ENCODE results near the gene CORO2B. TPM values are rescaled to one million over a fixed set of nuclear protein-coding genes. Genes with fewer than 3 reads are reported as not detected.
"Not testable (repeated sequence)": the region's sequence is repeated elsewhere in the genome, so short reads cannot be mapped to it uniquely, and the experiment has no call there.

CORO2B gene
- total RNA-seq, 2 donors from 2014 or later, result 4.3 to 8.5 TPM

GRCh38 chr15:68679161-68679560 lies 100.4 kb downstream of the CORO2B start:
- Histone ChIP-seq H3K27me3 (replicated peaks; ENCODE audit: insufficient read depth) (no peaks in the 10 kb centered on the region), H3K9me3 (no peaks in the 10 kb centered on the region), H3K4me3 (no peak overlapping the region), H3K36me3 (no peaks in the 10 kb centered on the region), H3K4me1 (ENCODE audit: control insufficient read depth in 1 of 2, low read depth in 2 of 2) (no peaks in the 10 kb centered on the region), H3K27ac (no peak overlapping the region)
- DNase-seq (ENCODE audit: low spot score) (no peak), ATAC-seq (ENCODE audit: insufficient number of reproducible peaks, low FRiP score, low read depth) (no peak)
- TF ChIP-seq, protein P1, sequence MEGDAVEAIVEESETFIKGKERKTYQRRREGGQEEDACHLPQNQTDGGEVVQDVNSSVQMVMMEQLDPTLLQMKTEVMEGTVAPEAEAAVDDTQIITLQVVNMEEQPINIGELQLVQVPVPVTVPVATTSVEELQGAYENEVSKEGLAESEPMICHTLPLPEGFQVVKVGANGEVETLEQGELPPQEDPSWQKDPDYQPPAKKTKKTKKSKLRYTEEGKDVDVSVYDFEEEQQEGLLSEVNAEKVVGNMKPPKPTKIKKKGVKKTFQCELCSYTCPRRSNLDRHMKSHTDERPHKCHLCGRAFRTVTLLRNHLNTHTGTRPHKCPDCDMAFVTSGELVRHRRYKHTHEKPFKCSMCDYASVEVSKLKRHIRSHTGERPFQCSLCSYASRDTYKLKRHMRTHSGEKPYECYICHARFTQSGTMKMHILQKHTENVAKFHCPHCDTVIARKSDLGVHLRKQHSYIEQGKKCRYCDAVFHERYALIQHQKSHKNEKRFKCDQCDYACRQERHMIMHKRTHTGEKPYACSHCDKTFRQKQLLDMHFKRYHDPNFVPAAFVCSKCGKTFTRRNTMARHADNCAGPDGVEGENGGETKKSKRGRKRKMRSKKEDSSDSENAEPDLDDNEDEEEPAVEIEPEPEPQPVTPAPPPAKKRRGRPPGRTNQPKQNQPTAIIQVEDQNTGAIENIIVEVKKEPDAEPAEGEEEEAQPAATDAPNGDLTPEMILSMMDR (IDR thresholded peaks at IDR 0.05), result no peak

GRCh38 chr15:68679961-68680371 lies 101.2 kb downstream of the CORO2B start:
- TF ChIP-seq, protein P1 (IDR thresholded peaks at IDR 0.05), result no peak
- H3K27ac ChIP-seq, result no peak overlapping the region
- DNase-seq (ENCODE audit: low spot score) (no peak), ATAC-seq (ENCODE audit: insufficient number of reproducible peaks, low FRiP score, low read depth) (no peak)
- no peaks in the 10 kb centered on the region for H3K4me1 ChIP-seq (ENCODE audit: control insufficient read depth in 1 of 2, low read depth in 2 of 2)
- H3K4me3 ChIP-seq, result no peak overlapping the region
- H3K27me3 ChIP-seq (replicated peaks; ENCODE audit: insufficient read depth), result no peaks in the 10 kb centered on the region
- no peaks in the 10 kb centered on the region for H3K9me3 ChIP-seq
- H3K36me3 ChIP-seq, result no peaks in the 10 kb centered on the region

GRCh38 chr15:68680756-68681155 lies 102.0 kb downstream of the CORO2B start:
- ATAC-seq (ENCODE audit: insufficient number of reproducible peaks, low FRiP score, low read depth); H3K9me3 ChIP-seq; H3K27ac ChIP-seq; H3K4me3 ChIP-seq; H3K4me1 ChIP-seq (ENCODE audit: control insufficient read depth in 1 of 2, low read depth in 2 of 2); DNase-seq (ENCODE audit: low spot score); H3K27me3 ChIP-seq (replicated peaks; ENCODE audit: insufficient read depth); H3K36me3 ChIP-seq: not testable (repeated sequence)

GRCh38 chr15:68681836-68682235 lies 103.0 kb downstream of the CORO2B start:
- DNase-seq (ENCODE audit: low spot score), result no peak

GRCh38 chr15:68682330-68682729 lies 103.5 kb downstream of the CORO2B start:
- TF ChIP-seq, protein P1 (IDR thresholded peaks at IDR 0.05), result no peak
- Histone ChIP-seq H3K27me3 (replicated peaks; ENCODE audit: insufficient read depth) (no peaks in the 10 kb centered on the region), H3K36me3 (no peaks in the 10 kb centered on the region), H3K4me3 (no peak overlapping the region), H3K27ac (no peak overlapping the region), H3K9me3 (no peaks in the 10 kb centered on the region), H3K4me1 (ENCODE audit: control insufficient read depth in 1 of 2, low read depth in 2 of 2) (no peaks in the 10 kb centered on the region)
- DNase-seq (ENCODE audit: low spot score) (no peak), ATAC-seq (ENCODE audit: insufficient number of reproducible peaks, low FRiP score, low read depth) (no peak)

More at GRCh38 chr15:68681836-68682235, 103.0 kb downstream of the CORO2B start:
- no peak overlapping the region for H3K4me3 ChIP-seq
- no peak overlapping the region for H3K27ac ChIP-seq
- no peaks in the 10 kb centered on the region for H3K9me3 ChIP-seq
- TF ChIP-seq, protein P1 (IDR thresholded peaks at IDR 0.05), result no peak
- H3K27me3 ChIP-seq (replicated peaks; ENCODE audit: insufficient read depth), result no peaks in the 10 kb centered on the region
- H3K36me3 ChIP-seq, result no peaks in the 10 kb centered on the region
- H3K4me1 ChIP-seq (ENCODE audit: control insufficient read depth in 1 of 2, low read depth in 2 of 2), result no peaks in the 10 kb centered on the region
- ATAC-seq (ENCODE audit: insufficient number of reproducible peaks, low FRiP score, low read depth), result no peak

DNA sequence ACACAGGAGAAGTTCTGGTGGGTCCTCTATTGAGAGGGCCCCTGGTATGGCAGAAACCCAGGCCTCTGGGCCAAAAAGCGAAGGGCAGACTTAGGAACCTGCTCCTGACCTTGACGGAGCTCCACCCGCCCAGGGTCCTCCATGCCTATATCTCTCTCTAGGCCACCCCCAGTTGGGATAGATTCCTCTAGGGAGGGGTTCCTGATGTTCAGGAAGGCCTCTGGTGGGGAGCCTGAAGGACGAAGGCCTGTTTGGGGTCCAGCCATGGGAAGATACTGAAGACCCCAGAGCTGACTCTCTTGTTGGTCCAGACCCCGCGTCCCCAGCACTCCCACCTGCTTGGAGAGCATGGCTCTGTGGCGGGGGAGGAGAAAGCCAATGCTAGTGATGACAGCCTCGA lies 104.2 kb downstream of the CORO2B start:
- no peak for ATAC-seq (ENCODE audit: insufficient number of reproducible peaks, low FRiP score, low read depth)
- no peaks in the 10 kb centered on the region for H3K4me1 ChIP-seq (ENCODE audit: control insufficient read depth in 1 of 2, low read depth in 2 of 2)
- no peak overlapping the region for H3K4me3 ChIP-seq
- TF ChIP-seq, protein P1 (IDR thresholded peaks at IDR 0.05), result no peak
- H3K27ac ChIP-seq, result no peak overlapping the region
- no peaks in the 10 kb centered on the region for H3K36me3 ChIP-seq
- H3K27me3 ChIP-seq (replicated peaks; ENCODE audit: insufficient read depth), result no peaks in the 10 kb centered on the region
- H3K9me3 ChIP-seq, result no peaks in the 10 kb centered on the region
- DNase-seq (ENCODE audit: low spot score), result no peak
